HG02885 (cell line): ENCODE data around the gene SKIL.

ENCODE experiments used
- ATAC-seq: cut with Tn5 transposase; IDR thresholded peaks from one replicate; pipeline ENCODE4 v1.9.1; 2021; ENCODE audit warnings: mild to moderate bottlenecking; ENCODE audit not compliant: unreplicated experiment, poor library complexity

The SKIL gene

GRCh38 chr3:170346481-170347392 is 10.8 kb upstream of the SKIL start:
- ATAC-seq = no peak

- peak; percentile 58 for ATAC-seq
Measured at GRCh38 chr3:170350515-170351413, 6.8 kb upstream of the SKIL start.

- peak; percentile 17 for ATAC-seq
Measured at GRCh38 chr3:170352936-170353335, 4.6 kb upstream of the SKIL start.

GRCh38 chr3:170353485-170353884 is 4.0 kb upstream of the SKIL start:
- no peak for ATAC-seq

GRCh38 chr3:170354760-170355159 is 2.8 kb upstream of the SKIL start:
- ATAC-seq = no peak

- peak; percentile 15 for ATAC-seq
Measured at GRCh38 chr3:170355738-170356595, 1.5 kb upstream of the SKIL start.

GRCh38 chr3:170356596-170357175 is 829 bp upstream of the SKIL start:
- ATAC-seq = peak; percentile 50

- ATAC-seq = peak; percentile 18
Measured at GRCh38 chr3:170358042-170359010, 811 bp downstream of the SKIL start.

GRCh38 chr3:170359178-170359704 is 1.7 kb downstream of the SKIL start:
- ATAC-seq = no peak

- ATAC-seq = no peak
Measured at GRCh38 chr3:170360466-170360865, 3.0 kb downstream of the SKIL start.

GRCh38 chr3:170360916-170361315 is 3.4 kb downstream of the SKIL start:
- no peak for ATAC-seq

GRCh38 chr3:170361711-170362110 is 4.2 kb downstream of the SKIL start:
- ATAC-seq = no peak

GRCh38 chr3:170363471-170363994 is 6.0 kb downstream of the SKIL start:
- no peak for ATAC-seq

- no peak for ATAC-seq
Measured at GRCh38 chr3:170364965-170365364, 7.5 kb downstream of the SKIL start.

GRCh38 chr3:170367797-170368196 is 10.3 kb downstream of the SKIL start:
- no peak for ATAC-seq

- ATAC-seq = no peak
Measured at GRCh38 chr3:170368921-170369320, 11.4 kb downstream of the SKIL start.

GRCh38 chr3:170372190-170372879 is 14.8 kb downstream of the SKIL start:
- no peak for ATAC-seq

GRCh38 chr3:170383567-170383966 is 26.1 kb downstream of the SKIL start:
- ATAC-seq = no peak
